Endothelial cell of umbilical vein (primary cell): ENCODE results near the gene HOXD10. TPM values are rescaled to one million over a fixed set of nuclear protein-coding genes. Genes with fewer than 3 reads are reported as not detected.

Source experiments
- BruUV-seq: library from RNA; stranded (reverse); fragments of 400-500 nt; replicated peaks from 2 replicates; lab custom pipeline; 2021; lab: Mats Ljungman, UMichigan
- CTCF ChIA-PET: fragments of 300-600, 350-600 bp; sonication (Branson Sonifier 250); formaldehyde crosslinking; loops from one replicate; lab custom pipeline; 2021; ENCODE audit warnings: antibody characterized with exemption, inconsistent platforms; lab: Charles Lee
- POLR2A ChIA-PET: fragments of 300-600, 350-600 bp; sonication (Branson Sonifier 250); formaldehyde crosslinking; loops from one replicate; lab custom pipeline; 2021; ENCODE audit warnings: antibody characterized with exemption, inconsistent platforms; lab: Charles Lee
- DNase-seq: peaks from one replicate; pipeline ENCODE4 v3.0.0-alpha.2; 2011; ENCODE audit warnings: low read depth, low spot score
- FAIRE-seq: peaks from 2 replicates; lab custom pipeline; 2011; peaks lifted over from hg19 to GRCh38; lab: Jason Lieb, UNC
- H2AFZ ChIP-seq: 2 replicates; pipeline ENCODE4 v1.6.0; 2012; ENCODE audit warnings: low read depth, low read length, control low read depth, inconsistent platforms
- H3K27ac ChIP-seq: 2 replicates; pipeline ENCODE4 v1.5.1; 2011; ENCODE audit warnings: low read depth, mild to moderate bottlenecking, control low read depth, low read length, moderate library complexity; ENCODE audit not compliant: insufficient read depth
- H3K27me3 ChIP-seq, 2 experiments: 2 replicates each; pipeline versions ENCODE4 v1.6.0 to v1.6.1; 2011; ENCODE audit warnings: low read length in 2 of 2, mixed read lengths in 1 of 2; ENCODE audit not compliant: control insufficient read depth in 2 of 2, insufficient read depth in 2 of 2
- H3K36me3 ChIP-seq, 2 experiments: 2 replicates in 1 of 2; 3 replicates in 1 of 2; pipeline ENCODE4 v1.5.1; 2011; ENCODE audit warnings: low read length in 2 of 2, mild to moderate bottlenecking in 1 of 2, moderate library complexity in 1 of 2; ENCODE audit not compliant: control insufficient read depth in 2 of 2, insufficient read depth in 2 of 2; ENCODE audit errors: extremely low read depth in 1 of 2
- H3K4me1 ChIP-seq: 3 replicates; pipeline ENCODE4 v1.5.1; 2011; ENCODE audit warnings: mild to moderate bottlenecking, low read length; ENCODE audit not compliant: control insufficient read depth, insufficient read depth; ENCODE audit errors: extremely low read depth
- H3K4me2 ChIP-seq: 2 replicates; pipeline ENCODE4 v1.6.1; 2011; ENCODE audit warnings: low read length, control low read depth, mixed read lengths; ENCODE audit not compliant: insufficient read depth
- H3K4me3 ChIP-seq, 3 experiments: fragments of 200-600 bp in 1 of 3; sonication (generic), shearing (Covaris generic) in 1 of 3; replicated peaks in 1 of 3; 2 replicates each; pipeline ENCODE4 v1.5.1; 2011 to 2016; ENCODE audit warnings: control low read depth in 3 of 3, low read length in 3 of 3, mild to moderate bottlenecking in 2 of 3, inconsistent platforms in 1 of 3, low read depth in 1 of 3, moderate library complexity in 1 of 3; ENCODE audit not compliant: insufficient read depth in 1 of 3
- H3K79me2 ChIP-seq: 2 replicates; pipeline ENCODE4 v1.6.0; 2012; ENCODE audit warnings: low read length, inconsistent platforms; ENCODE audit not compliant: control insufficient read depth, insufficient read depth
- H3K9ac ChIP-seq: replicated peaks from 2 replicates; pipeline ENCODE3; 2011; ENCODE audit warnings: low read length, control low read depth; ENCODE audit not compliant: insufficient read depth; ENCODE audit errors: extremely low read depth
- H3K9me1 ChIP-seq: replicated peaks from 3 replicates; pipeline ENCODE4 v1.6.0; 2011; ENCODE audit warnings: mild to moderate bottlenecking, low read length; ENCODE audit not compliant: control insufficient read depth, insufficient read depth; ENCODE audit errors: extremely low read depth
- H3K9me3 ChIP-seq: replicated peaks from 2 replicates; pipeline ENCODE4 v1.5.1; 2012; ENCODE audit warnings: low read length, inconsistent platforms; ENCODE audit not compliant: control insufficient read depth, insufficient read depth
- H4K20me1 ChIP-seq: replicated peaks from 2 replicates; pipeline ENCODE3; 2011; ENCODE audit warnings: mild to moderate bottlenecking, low read length; ENCODE audit not compliant: control insufficient read depth, insufficient read depth; ENCODE audit errors: extremely low read depth
- EZH2 ChIP-seq: IDR thresholded peaks from 2 replicates; pipeline ENCODE4 v1.6.1; 2012; ENCODE audit warnings: borderline replicate concordance, low read depth, mild to moderate bottlenecking, moderate library complexity, low read length, inconsistent platforms; ENCODE audit not compliant: severe bottlenecking
- POLR2A ChIP-seq: IDR thresholded peaks from 2 replicates; pipeline ENCODE4 v1.6.1; 2012; ENCODE audit warnings: low read depth, mild to moderate bottlenecking, control low read depth, low read length
- POLR2AphosphoS5 ChIP-seq: IDR thresholded peaks from 2 replicates; pipeline ENCODE4 v1.6.1; 2012; ENCODE audit warnings: low read depth, mild to moderate bottlenecking, control low read depth, low read length, moderate library complexity; ENCODE audit not compliant: insufficient read depth
- dilution Hi-C: fragments of 300-500 bp; cut with MboI; formaldehyde crosslinking; loops from one replicate; pipeline ENCODE4 v1.15.0; 2019; ENCODE audit warnings: low sequenced_read_pairs; ENCODE audit not compliant: extremely low pct_ligation_motif_present
- intact Hi-C: fragments of 100-400 bp; cut with micrococcal nuclease; formaldehyde crosslinking; loops from one replicate; pipeline ENCODE4 v1.10.0; 2022
- polyA plus RNA-seq, 4 experiments: library from polyadenylated mRNA; depleted of rRNA in 3 of 4; stranded (reverse) in 3 of 4; unstranded in 1 of 4; fragments of >200 nt; gene quantifications; 2 replicates each; pipeline versions ENCODE4 v1.2.1 to v1.2.3, GENCODE V29; 2011 to 2012; ENCODE audit warnings: missing spikeins in 1 of 4
- total RNA-seq: library from RNA; stranded (reverse); gene quantifications from 2 replicates; pipeline ENCODE4 v1.2.3, GENCODE V29; 2021

Gene HOXD10
- total and polyA plus RNA-seq, 2 donors (not counting 3 experiments of a cell fraction or from before 2014, with no cell fraction given): not detected

DNA sequence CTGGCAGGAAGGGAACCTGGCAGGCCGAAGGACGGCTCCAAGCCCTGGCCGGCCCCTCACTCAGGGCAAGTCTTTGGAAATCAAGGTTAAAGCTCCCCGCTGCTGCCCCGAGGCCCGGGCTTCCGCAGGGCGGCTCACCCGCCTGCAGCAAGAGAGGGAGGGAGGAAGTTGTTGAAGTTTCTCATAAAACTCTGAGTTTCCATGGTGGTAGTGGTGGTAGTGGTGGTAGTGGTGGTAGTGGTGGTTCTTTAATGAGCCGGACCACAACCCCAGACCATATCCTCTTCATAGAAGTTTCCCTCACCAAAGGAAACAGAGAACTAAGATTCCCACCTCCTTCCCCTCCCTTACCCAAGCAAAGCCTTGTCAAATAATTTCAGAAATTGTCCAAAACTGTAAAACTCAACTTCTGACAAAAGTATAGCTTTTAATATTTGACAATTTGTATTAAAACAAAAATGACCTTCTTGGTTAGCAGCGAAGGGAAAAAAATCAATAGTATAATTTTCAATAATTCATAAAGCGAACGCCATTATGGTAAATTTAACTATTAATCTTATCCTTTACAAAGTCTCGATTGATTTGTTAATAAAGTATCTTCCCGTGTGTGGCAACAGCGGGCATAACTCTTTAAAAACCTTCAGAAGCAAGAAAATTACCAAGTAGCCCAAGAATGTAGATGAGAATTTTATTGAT lies 1.5 kb upstream of the HOXD10 start:
- CTCF ChIA-PET: interaction anchor here (1.2 to 1.8 kb wide), 4 partner anchors 12 to 1047 kb away, joined by 4 to 6 read pairs (median 6); no protein-coding TSS in a partner anchor
- no peak overlapping the region for H3K4me3 ChIP-seq
- no peak overlapping the region for H3K4me2 ChIP-seq
- POLR2A ChIA-PET: no interaction called here
- H3K79me2 ChIP-seq: no peaks in the 10 kb centered on the region
- no peaks in the 10 kb centered on the region for H3K36me3 ChIP-seq
- H3K9me1 ChIP-seq: no peaks in the 10 kb centered on the region
- H2AFZ ChIP-seq: no peak overlapping the region
- H4K20me1 ChIP-seq: no peaks in the 10 kb centered on the region
- no peak for FAIRE-seq
- intact Hi-C loops (no loop called here), dilution Hi-C loops (no loop called here)
- peaks cover 84 to 98% of the 10 kb centered on the region in 2 experiments for H3K27me3 ChIP-seq
- no TSS peak for BruUV-seq
- peaks cover 4% of the 10 kb centered on the region for H3K4me1 ChIP-seq
- no peak overlapping the region for H3K27ac ChIP-seq
- TF ChIP-seq POLR2A (no peak), EZH2 (peak; percentile 12), POLR2AphosphoS5 (no peak)
- H3K9me3 ChIP-seq: no peaks in the 10 kb centered on the region
- DNase-seq: no peak
- H3K9ac ChIP-seq: no peak overlapping the region

DNA sequence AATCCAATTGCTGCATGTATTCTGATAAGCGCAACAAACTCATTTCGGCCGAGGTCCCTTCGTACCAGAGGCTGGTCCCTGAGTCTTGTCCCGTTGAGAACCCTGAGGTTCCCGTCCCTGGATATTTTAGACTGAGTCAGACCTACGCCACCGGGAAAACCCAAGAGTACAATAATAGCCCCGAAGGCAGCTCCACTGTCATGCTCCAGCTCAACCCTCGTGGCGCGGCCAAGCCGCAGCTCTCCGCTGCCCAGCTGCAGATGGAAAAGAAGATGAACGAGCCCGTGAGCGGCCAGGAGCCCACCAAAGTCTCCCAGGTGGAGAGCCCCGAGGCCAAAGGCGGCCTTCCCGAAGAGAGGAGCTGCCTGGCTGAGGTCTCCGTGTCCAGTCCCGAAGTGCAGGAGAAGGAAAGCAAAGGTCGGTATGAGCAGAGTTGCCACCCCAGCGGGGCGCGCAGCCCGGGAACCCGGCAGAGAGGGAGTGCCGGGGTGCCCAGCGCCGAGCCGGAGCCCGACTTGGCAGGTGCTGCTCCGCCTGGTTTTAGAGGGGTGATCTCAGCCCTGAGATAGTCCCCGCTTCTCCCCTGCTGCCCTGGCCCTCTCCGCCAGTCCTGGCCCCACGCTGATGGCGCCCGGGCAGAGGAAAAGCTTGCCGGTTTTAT lies 714 bp downstream of the HOXD10 start:
- peak; percentile 87 for TF ChIP-seq EZH2
- TF ChIP-seq POLR2AphosphoS5: no peak
- H3K4me2 ChIP-seq: no peak overlapping the region
- no peaks in the 10 kb centered on the region for H3K36me3 ChIP-seq
- no peaks in the 10 kb centered on the region for H3K79me2 ChIP-seq
- no peak overlapping the region for H3K9ac ChIP-seq
- no peaks in the 10 kb centered on the region for H4K20me1 ChIP-seq
- DNase-seq: no peak
- no peaks in the 10 kb centered on the region for H3K9me1 ChIP-seq
- no peaks in the 10 kb centered on the region for H3K9me3 ChIP-seq
- no peak overlapping the region for H3K4me3 ChIP-seq
- POLR2A ChIA-PET: interaction anchor here (0.5 kb wide), 1 partner anchor 231 kb away, joined by 3 read pairs; no protein-coding TSS in a partner anchor
- CTCF ChIA-PET: interaction anchor here (1.0 to 2.2 kb wide), 11 partner anchors 10 to 1031 kb away, joined by 4 to 16 read pairs (median 5); no protein-coding TSS in a partner anchor
- no peak for FAIRE-seq
- BruUV-seq: no TSS peak
- intact Hi-C loops (no loop called here), dilution Hi-C loops (no loop called here)
- H3K4me1 ChIP-seq: peaks cover 9% of the 10 kb centered on the region
- no peak overlapping the region for H2AFZ ChIP-seq
- H3K27ac ChIP-seq: no peak overlapping the region
- H3K27me3 ChIP-seq: peaks cover 80 to 98% of the 10 kb centered on the region in 2 experiments
